GM18511 (cell line): Measurements from ENCODE around the gene UQCC2.

ENCODE experiments used
- ATAC-seq: cut with Tn5 transposase; IDR thresholded peaks from one replicate; pipeline ENCODE4 v1.9.1; 2021; ENCODE audit warnings: mild to moderate bottlenecking, moderate library complexity; ENCODE audit not compliant: unreplicated experiment

UQCC2 gene

DNA sequence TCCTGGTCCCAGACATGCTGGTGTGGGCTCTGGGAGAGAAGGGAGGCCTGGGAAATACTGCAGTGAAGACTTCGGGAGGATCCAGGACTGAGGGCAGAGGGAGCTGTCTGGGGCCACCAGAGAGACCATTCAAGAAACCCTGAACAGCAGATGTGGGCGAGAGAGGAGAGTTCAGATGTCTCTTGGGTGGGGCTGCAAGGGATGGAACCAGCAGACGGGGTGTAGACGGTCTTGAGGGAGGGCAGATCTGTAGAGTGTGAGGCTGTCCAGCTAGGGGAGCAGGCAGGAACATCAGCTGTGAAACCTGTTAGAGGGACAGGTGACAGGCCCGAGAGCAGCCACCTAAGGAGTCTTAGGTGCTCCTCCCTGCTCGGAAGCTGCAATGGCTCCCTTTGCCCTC is 51.5 kb downstream of the UQCC2 start:
- ATAC-seq, result no peak

DNA sequence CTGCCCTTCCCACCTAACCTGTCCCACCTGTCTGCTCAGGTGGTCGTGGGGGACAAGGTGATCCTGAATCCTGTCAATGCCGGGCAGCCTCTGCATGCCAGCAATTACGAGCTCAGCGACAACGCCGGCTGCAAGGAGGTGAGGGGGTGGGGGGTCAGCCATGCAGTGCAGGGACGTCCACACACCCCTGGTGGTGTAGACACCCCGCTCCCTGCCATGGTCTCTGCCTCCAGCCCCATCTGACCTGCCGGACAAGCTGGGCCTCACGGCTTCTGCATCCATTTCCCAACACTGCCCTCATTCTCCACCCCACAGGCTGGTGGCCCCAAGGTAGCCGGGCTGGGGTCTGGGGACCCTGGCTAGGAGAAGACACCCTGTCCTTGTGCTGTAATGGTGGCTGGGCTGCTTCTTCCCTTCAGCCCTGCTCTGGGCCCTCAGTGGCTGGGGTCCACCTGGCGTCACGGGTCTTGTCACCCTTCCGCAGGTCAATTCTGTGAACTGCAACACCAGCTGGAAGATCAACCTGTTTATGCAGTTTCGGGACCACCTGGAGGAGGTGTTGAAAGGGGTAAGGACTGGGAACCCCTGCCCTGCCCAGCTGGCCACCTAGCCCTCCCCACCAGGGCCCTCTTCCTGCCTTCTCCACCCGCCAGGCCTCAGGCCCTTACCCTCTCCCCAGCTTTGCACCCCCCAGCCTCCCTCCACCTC is 52.4 kb downstream of the UQCC2 start:
- ATAC-seq, result no peak

DNA sequence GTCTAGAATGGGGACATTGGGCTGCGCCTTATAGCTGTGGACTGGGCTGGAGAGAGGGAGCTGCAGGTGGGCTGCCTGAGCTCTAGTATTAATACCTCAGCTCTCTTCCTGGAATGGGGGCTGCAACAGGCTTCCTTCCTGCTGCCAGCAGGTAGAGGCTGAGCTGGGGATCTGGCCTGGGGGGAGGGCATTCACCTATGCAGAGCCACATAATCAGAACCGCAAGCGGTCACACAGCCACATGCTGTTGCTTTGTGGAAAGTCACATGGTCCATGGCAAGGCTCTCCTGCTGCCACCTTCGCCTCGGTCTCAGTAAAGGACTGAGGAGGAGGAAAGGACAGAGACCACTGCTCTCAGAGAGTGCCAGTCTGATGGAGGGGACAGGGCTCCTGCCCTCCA is 54.7 kb downstream of the UQCC2 start:
- no peak for ATAC-seq

DNA sequence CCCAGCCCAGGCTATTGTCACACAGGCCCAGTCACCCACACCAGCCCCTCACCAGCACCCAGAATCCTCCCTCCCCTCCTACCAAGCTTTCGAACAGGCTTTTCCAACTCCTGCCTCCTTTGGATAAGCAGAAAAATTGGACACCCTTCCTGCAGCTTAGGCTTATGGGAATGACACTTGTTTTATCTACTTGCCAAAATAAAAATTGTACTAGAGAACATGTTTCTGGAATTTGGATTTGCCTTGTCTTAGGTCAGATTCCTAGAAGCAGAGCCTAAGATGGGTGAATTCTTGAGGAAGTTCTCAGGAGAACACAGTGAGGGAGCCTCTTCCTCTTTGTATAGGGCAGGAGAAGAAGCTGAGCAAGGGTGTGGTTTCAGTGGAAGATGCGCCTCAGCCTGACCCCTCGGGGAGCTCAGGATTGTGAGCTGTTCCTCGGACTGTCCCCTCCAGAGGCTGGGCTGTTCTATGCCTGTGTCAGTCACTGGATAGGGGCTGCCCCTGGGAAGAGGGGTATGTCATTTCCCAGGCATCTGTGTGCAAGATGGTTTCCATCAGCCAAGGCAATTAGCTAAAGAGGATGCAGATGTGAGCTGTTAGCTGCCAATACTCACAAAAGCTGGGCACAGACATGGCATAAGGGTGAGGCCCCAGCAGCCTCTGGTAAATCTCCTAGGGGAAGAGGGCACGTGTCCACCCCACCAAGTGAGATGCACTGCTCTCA is 56.5 kb downstream of the UQCC2 start:
- no peak for ATAC-seq

DNA sequence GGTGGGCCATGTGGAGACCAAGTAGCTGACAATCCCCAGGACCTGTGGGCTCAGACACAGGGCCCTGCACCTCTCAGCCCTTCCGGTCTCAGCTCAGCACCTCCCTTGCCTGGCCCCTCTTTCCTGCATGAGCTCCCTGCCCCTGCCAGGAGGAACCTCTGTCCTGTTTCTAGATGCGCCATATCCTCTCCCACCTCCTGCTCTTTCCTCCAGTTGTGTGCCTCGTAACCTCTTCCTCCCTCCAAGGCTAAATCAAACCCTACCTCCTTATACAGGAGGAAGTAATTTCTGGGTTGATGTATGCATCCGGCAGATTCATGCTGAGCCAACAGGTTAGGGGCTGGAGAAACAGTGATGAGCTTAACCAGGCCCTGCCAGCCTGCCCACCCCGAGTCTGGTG is 59.5 kb downstream of the UQCC2 start:
- ATAC-seq, result no peak

DNA sequence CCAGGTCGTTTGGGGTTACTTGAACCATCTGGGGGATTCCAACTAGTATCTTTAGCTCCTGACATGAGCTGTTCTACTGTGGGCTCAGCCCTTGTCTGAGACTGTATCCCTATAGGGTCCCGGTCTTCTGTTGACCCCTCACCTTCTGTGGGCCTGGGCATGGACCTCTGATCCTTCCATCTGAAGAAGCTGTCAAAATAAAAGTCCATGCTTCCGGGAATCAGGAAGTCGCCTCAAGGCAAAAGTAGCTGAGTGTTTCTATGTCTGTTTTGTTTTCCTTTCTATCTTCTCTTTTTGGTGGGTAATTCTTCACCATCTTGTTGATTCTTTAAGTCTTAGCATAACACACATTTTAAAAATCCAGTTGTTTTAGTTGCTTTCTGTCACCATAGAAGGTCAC is 60.1 kb downstream of the UQCC2 start:
- no peak for ATAC-seq
